ENCODE data around the gene VPS26C. TPM values are rescaled to one million over a fixed set of nuclear protein-coding genes. Genes with fewer than 3 reads are reported as not detected.
"Not testable (repeated sequence)": the region's sequence is repeated elsewhere in the genome, so short reads cannot be mapped to it uniquely, and the experiment has no call there.

Gene VPS26C
- total RNA-seq, 1 experiment from 2014 or later, result 62.8 TPM

DNA sequence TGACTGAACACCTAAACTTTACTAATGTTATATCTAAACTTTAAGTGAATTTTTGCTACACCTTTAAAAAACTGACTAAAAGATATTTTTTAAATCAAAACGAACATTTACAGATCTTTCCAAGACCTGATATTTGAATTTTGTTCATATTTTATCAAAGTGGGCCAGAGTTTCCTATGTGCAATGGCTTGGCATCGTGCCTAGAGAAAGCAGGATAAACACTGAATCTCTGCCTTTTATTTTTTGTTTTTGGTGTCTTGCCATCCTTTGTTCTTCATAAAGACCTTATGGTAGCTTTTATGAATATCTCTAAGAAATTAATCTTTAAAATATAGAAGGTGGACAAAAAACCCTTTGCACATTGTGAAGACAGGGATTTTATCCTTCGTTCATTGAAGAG, 25.8 kb upstream of the VPS26C start (continued):
- TF ChIP-seq FOXJ3 (CRISPR knock-in tag; IDR thresholded peaks at IDR 0.05; ENCODE audit: borderline replicate concordance) (no peak), SMAD4 (CRISPR knock-in tag; IDR thresholded peaks at IDR 0.05) (no peak), GABPB1 (CRISPR knock-in tag; IDR thresholded peaks at IDR 0.05) (no peak)

DNA sequence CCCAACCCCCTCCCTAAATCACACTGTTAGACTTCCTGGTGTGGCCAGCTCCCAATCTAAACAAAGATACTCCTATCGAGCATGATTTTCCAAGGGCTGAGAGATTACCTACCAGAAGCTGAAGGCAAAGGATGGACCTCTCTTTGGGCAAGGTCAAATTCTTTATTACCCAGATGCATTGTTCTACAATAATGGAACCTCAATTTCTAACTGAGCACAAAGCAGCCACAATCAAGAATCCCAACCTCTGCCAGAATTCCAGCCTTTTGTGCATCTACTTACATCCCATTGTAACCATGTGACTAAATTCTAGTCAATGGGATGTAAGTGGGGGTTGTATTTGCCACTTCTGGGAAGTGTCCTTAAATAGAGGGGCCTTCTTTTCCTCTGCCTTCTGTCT, 24.9 kb upstream of the VPS26C start:
- Mint-ChIP-seq H3K27ac (no peak overlapping the region), H3K36me3 (no peaks in the 10 kb centered on the region), H3K27me3 (ENCODE audit: low read depth) (no peaks in the 10 kb centered on the region; the same call in 1 of the 2 replicates), H3K4me1 (no peaks in the 10 kb centered on the region), H3K9me3 (no peaks in the 10 kb centered on the region), H3K4me3 (no peak overlapping the region)
- CTCF ChIA-PET, result no interaction called here
- TF ChIP-seq RELA (CRISPR knock-in tag; IDR thresholded peaks at IDR 0.05; ENCODE audit: borderline replicate concordance) (no peak), ZNF317 (CRISPR knock-in tag; IDR thresholded peaks at IDR 0.05; ENCODE audit: borderline replicate concordance, low read depth) (no peak), KAT7 (CRISPR knock-in tag; IDR thresholded peaks at IDR 0.05; ENCODE audit: borderline replicate concordance) (no peak), NFYB (CRISPR knock-in tag; conservative IDR thresholded peaks at IDR 0.05; ENCODE audit: low read depth) (no peak), JAZF1 (CRISPR knock-in tag; IDR thresholded peaks at IDR 0.05) (no peak), ZNF423 (CRISPR knock-in tag; IDR thresholded peaks at IDR 0.05) (no peak), SOX15 (CRISPR knock-in tag; IDR thresholded peaks at IDR 0.05) (no peak), TEAD4 (CRISPR knock-in tag; IDR thresholded peaks at IDR 0.05) (no peak), CREM (CRISPR knock-in tag; IDR thresholded peaks at IDR 0.05) (no peak), JUN (CRISPR knock-in tag; IDR thresholded peaks at IDR 0.05) (no peak)
- TF ChIP-seq, protein P1, sequence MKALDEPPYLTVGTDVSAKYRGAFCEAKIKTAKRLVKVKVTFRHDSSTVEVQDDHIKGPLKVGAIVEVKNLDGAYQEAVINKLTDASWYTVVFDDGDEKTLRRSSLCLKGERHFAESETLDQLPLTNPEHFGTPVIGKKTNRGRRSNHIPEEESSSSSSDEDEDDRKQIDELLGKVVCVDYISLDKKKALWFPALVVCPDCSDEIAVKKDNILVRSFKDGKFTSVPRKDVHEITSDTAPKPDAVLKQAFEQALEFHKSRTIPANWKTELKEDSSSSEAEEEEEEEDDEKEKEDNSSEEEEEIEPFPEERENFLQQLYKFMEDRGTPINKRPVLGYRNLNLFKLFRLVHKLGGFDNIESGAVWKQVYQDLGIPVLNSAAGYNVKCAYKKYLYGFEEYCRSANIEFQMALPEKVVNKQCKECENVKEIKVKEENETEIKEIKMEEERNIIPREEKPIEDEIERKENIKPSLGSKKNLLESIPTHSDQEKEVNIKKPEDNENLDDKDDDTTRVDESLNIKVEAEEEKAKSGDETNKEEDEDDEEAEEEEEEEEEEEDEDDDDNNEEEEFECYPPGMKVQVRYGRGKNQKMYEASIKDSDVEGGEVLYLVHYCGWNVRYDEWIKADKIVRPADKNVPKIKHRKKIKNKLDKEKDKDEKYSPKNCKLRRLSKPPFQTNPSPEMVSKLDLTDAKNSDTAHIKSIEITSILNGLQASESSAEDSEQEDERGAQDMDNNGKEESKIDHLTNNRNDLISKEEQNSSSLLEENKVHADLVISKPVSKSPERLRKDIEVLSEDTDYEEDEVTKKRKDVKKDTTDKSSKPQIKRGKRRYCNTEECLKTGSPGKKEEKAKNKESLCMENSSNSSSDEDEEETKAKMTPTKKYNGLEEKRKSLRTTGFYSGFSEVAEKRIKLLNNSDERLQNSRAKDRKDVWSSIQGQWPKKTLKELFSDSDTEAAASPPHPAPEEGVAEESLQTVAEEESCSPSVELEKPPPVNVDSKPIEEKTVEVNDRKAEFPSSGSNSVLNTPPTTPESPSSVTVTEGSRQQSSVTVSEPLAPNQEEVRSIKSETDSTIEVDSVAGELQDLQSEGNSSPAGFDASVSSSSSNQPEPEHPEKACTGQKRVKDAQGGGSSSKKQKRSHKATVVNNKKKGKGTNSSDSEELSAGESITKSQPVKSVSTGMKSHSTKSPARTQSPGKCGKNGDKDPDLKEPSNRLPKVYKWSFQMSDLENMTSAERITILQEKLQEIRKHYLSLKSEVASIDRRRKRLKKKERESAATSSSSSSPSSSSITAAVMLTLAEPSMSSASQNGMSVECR (CRISPR knock-in tag; IDR thresholded peaks at IDR 0.05; ENCODE audit: borderline replicate concordance), result no peak
- TF ChIP-seq, protein P2, sequence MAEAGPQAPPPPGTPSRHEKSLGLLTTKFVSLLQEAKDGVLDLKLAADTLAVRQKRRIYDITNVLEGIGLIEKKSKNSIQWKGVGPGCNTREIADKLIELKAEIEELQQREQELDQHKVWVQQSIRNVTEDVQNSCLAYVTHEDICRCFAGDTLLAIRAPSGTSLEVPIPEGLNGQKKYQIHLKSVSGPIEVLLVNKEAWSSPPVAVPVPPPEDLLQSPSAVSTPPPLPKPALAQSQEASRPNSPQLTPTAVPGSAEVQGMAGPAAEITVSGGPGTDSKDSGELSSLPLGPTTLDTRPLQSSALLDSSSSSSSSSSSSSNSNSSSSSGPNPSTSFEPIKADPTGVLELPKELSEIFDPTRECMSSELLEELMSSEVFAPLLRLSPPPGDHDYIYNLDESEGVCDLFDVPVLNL (CRISPR knock-in tag; IDR thresholded peaks at IDR 0.05; ENCODE audit: borderline replicate concordance, low read depth), result no peak
- TF ChIP-seq, protein P3, sequence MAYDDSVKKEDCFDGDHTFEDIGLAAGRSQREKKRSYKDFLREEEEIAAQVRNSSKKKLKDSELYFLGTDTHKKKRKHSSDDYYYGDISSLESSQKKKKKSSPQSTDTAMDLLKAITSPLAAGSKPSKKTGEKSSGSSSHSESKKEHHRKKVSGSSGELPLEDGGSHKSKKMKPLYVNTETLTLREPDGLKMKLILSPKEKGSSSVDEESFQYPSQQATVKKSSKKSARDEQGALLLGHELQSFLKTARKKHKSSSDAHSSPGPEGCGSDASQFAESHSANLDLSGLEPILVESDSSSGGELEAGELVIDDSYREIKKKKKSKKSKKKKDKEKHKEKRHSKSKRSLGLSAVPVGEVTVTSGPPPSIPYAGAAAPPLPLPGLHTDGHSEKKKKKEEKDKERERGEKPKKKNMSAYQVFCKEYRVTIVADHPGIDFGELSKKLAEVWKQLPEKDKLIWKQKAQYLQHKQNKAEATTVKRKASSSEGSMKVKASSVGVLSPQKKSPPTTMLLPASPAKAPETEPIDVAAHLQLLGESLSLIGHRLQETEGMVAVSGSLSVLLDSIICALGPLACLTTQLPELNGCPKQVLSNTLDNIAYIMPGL (CRISPR knock-in tag; IDR thresholded peaks at IDR 0.05), result no peak
- ATAC-seq (no peak), DNase-seq (ENCODE audit: low spot score) (no peak)
- POLR2A ChIA-PET, result no interaction called here

DNA sequence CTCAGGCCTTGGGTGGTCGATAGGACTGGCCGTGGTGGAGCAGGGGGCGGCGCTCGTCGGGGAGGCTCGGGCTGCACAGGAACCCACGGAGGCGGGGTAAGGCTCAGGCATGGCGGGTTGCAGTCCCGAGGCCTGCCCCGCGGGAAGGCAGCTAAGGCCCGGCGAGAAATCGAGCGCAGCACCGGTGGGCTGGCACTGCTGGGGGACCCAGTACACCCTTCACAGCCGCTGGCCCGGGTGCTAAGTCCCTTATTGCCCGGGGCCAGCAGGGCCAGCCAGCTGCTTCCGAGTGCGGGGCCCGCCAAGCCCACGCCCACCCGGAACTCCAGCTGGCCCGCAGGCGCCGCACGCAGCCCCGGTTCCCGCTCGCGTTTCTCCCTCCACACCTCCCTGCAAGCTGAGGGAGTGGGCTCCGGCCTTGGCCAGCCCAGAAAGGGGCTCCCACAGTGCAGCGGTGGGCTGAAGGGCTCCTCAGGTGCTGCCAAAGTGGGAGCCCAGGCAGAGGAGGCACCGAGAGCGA, 16.1 kb upstream of the VPS26C start:
- H3K9me3 Mint-ChIP-seq, CTCF ChIA-PET: not testable (repeated sequence)

DNA sequence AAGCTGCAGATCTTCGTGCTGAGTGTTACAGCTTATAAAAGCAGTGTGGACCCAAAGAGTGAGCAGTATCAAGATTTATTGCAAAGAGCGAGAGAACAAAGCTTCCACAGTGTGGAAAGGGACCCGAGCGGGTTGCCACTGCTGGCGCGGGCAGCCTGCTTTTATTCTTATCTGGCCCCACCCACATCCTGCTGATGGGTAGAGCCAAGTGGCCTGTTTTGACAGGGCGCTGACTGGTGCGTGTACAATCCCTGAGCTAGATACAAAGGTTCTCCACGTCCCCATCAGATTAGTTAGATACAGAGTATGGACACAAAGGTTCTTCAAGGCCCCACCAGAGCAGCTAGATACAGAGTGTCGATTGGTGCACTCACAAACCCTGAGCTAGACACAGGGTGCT, 15.5 kb upstream of the VPS26C start:
- H3K36me3 Mint-ChIP-seq; H3K27me3 Mint-ChIP-seq (ENCODE audit: low read depth); H3K27ac Mint-ChIP-seq; DNase-seq (ENCODE audit: low spot score); POLR2A ChIA-PET; H3K9me3 Mint-ChIP-seq; ATAC-seq; H3K4me3 Mint-ChIP-seq: not testable (repeated sequence)
- H3K4me1 Mint-ChIP-seq, result peaks cover 12% of the 10 kb centered on the region
- CTCF ChIA-PET, result interaction anchor here (1.0 kb wide), 1 partner anchor 116 kb away, joined by 4 read pairs; no protein-coding TSS in a partner anchor

More for the DNA sequence above, 16.1 kb upstream of the VPS26C start:
- ATAC-seq; H3K27me3 Mint-ChIP-seq (ENCODE audit: low read depth); POLR2A ChIA-PET; H3K36me3 Mint-ChIP-seq; H3K27ac Mint-ChIP-seq; DNase-seq (ENCODE audit: low spot score); H3K4me3 Mint-ChIP-seq: not testable (repeated sequence)
- H3K4me1 Mint-ChIP-seq, result peaks cover 12% of the 10 kb centered on the region
